ENCODE results near the gene GABPB2. TPM values are rescaled to one million over a fixed set of nuclear protein-coding genes. Genes with fewer than 3 reads are reported as not detected.
A peak's percentile ranks its signal among the peaks of the same experiment; 100 is the strongest.

Gene GABPB2
- 10 to 100 TPM in 1 of 2 donors, 1 to 10 TPM in 1; 5.8 to 11.7 TPM for total RNA-seq

GRCh38 chr1:151070474-151071276 lies at the start of gene GABPB2:
Gene GABPB2, plus strand, starts transcription at chr1:151070761. Its CDS starts 17,429 bp downstream, at chr1:151088190.
- ATAC-seq (replicated peaks) = peak; percentile 91
- Mint-ChIP-seq H3K27me3 (no peaks in the 10 kb centered on the region), H3K36me3 (ENCODE audit: low read depth) (peaks cover 20% of the 10 kb centered on the region), H3K4me1 (no peaks in the 10 kb centered on the region), H3K4me3 (peak within 1 kb of the TSS; percentile 98), H3K27ac (peak within 1 kb of the TSS; percentile 100), H3K9me3 (no peaks in the 10 kb centered on the region)

GRCh38 chr1:151024540-151025146 lies 45.9 kb upstream of the GABPB2 start:
- peak; percentile 98 for ATAC-seq (replicated peaks)
- H3K36me3 Mint-ChIP-seq (ENCODE audit: low read depth) = peaks cover 65% of the 10 kb centered on the region
- H3K4me1 Mint-ChIP-seq = peaks cover 4% of the 10 kb centered on the region
- H3K4me3 Mint-ChIP-seq = no peak overlapping the region
- H3K9me3 Mint-ChIP-seq = no peaks in the 10 kb centered on the region
- H3K27me3 Mint-ChIP-seq = no peaks in the 10 kb centered on the region
- no peak overlapping the region for H3K27ac Mint-ChIP-seq

- no peak for ATAC-seq (replicated peaks)
Observed at GRCh38 chr1:151026460-151026859, 44.1 kb upstream of the GABPB2 start.

GRCh38 chr1:151032164-151032563 lies 38.4 kb upstream of the GABPB2 start:
- Mint-ChIP-seq H3K4me3 (no peak overlapping the region), H3K27me3 (no peaks in the 10 kb centered on the region), H3K27ac (no peak overlapping the region), H3K36me3 (ENCODE audit: low read depth) (peaks cover 68% of the 10 kb centered on the region), H3K4me1 (peaks cover 1% of the 10 kb centered on the region), H3K9me3 (no peaks in the 10 kb centered on the region)
- no peak for ATAC-seq (replicated peaks)

More at GRCh38 chr1:151026460-151026859, 44.1 kb upstream of the GABPB2 start:
- peaks cover 4% of the 10 kb centered on the region for H3K4me1 Mint-ChIP-seq
- no peaks in the 10 kb centered on the region for H3K9me3 Mint-ChIP-seq
- H3K4me3 Mint-ChIP-seq = no peak overlapping the region
- H3K27ac Mint-ChIP-seq = no peak overlapping the region
- peaks cover 81% of the 10 kb centered on the region for H3K36me3 Mint-ChIP-seq (ENCODE audit: low read depth)
- H3K27me3 Mint-ChIP-seq = no peaks in the 10 kb centered on the region

GRCh38 chr1:151035167-151035566 lies 35.4 kb upstream of the GABPB2 start:
- H3K4me3 Mint-ChIP-seq = no peak overlapping the region
- no peaks in the 10 kb centered on the region for H3K9me3 Mint-ChIP-seq
- peak overlapping the region; percentile 7 for H3K27ac Mint-ChIP-seq
- ATAC-seq (replicated peaks) = no peak
- H3K27me3 Mint-ChIP-seq = no peaks in the 10 kb centered on the region
- peaks cover 39% of the 10 kb centered on the region for H3K36me3 Mint-ChIP-seq (ENCODE audit: low read depth)
- peaks cover 4% of the 10 kb centered on the region for H3K4me1 Mint-ChIP-seq

GRCh38 chr1:151036356-151036755 lies 34.2 kb upstream of the GABPB2 start, which contains the start of gene BNIPL:
Gene BNIPL, plus strand, starts transcription at chr1:151036586. Its CDS starts 140 bp downstream, at chr1:151036726.
- Mint-ChIP-seq H3K36me3 (ENCODE audit: low read depth) (peaks cover 27% of the 10 kb centered on the region), H3K27me3 (no peaks in the 10 kb centered on the region), H3K9me3 (no peaks in the 10 kb centered on the region), H3K4me3 (no peak within 1 kb of the TSS), H3K27ac (peak within 1 kb of the TSS; percentile 7), H3K4me1 (peaks cover 4% of the 10 kb centered on the region)
- ATAC-seq (replicated peaks) = no peak

GRCh38 chr1:151037032-151037431 lies 33.5 kb upstream of the GABPB2 start:
- H3K36me3 Mint-ChIP-seq (ENCODE audit: low read depth) = peaks cover 24% of the 10 kb centered on the region
- ATAC-seq (replicated peaks) = no peak
- H3K4me3 Mint-ChIP-seq = no peak overlapping the region
- H3K9me3 Mint-ChIP-seq = no peaks in the 10 kb centered on the region
- no peaks in the 10 kb centered on the region for H3K27me3 Mint-ChIP-seq
- H3K4me1 Mint-ChIP-seq = peaks cover 4% of the 10 kb centered on the region
- H3K27ac Mint-ChIP-seq = no peak overlapping the region

- ATAC-seq (replicated peaks) = no peak
- Mint-ChIP-seq H3K27me3 (no peaks in the 10 kb centered on the region), H3K27ac (no peak overlapping the region), H3K36me3 (ENCODE audit: low read depth) (peaks cover 12% of the 10 kb centered on the region), H3K4me3 (no peak overlapping the region), H3K9me3 (no peaks in the 10 kb centered on the region), H3K4me1 (peaks cover 10% of the 10 kb centered on the region)
Observed at GRCh38 chr1:151039521-151039920, 31.0 kb upstream of the GABPB2 start.

GRCh38 chr1:151043163-151043562 lies 27.4 kb upstream of the GABPB2 start:
- H3K4me1 Mint-ChIP-seq = peaks cover 15% of the 10 kb centered on the region
- H3K27ac Mint-ChIP-seq = peak overlapping the region; percentile 12
- H3K9me3 Mint-ChIP-seq = no peaks in the 10 kb centered on the region
- H3K27me3 Mint-ChIP-seq = no peaks in the 10 kb centered on the region
- ATAC-seq (replicated peaks) = peak; percentile 47
- no peak overlapping the region for H3K4me3 Mint-ChIP-seq
- H3K36me3 Mint-ChIP-seq (ENCODE audit: low read depth) = no peaks in the 10 kb centered on the region

GRCh38 chr1:151047591-151047924 lies 23.0 kb upstream of the GABPB2 start, which contains the start of gene C1orf56:
Gene C1orf56, plus strand, starts transcription at chr1:151047751. Its CDS starts 97 bp downstream, at chr1:151047848.
- H3K27me3 Mint-ChIP-seq = no peaks in the 10 kb centered on the region
- H3K9me3 Mint-ChIP-seq = no peaks in the 10 kb centered on the region
- peak; percentile 79 for ATAC-seq (replicated peaks)
- peaks cover 15% of the 10 kb centered on the region for H3K4me1 Mint-ChIP-seq
- peak within 1 kb of the TSS; percentile 89 for H3K4me3 Mint-ChIP-seq
- H3K36me3 Mint-ChIP-seq (ENCODE audit: low read depth) = peaks cover 29% of the 10 kb centered on the region
- H3K27ac Mint-ChIP-seq = peak within 1 kb of the TSS; percentile 84

GRCh38 chr1:151047925-151048644 lies 22.5 kb upstream of the GABPB2 start:
- H3K36me3 Mint-ChIP-seq (ENCODE audit: low read depth) = peaks cover 34% of the 10 kb centered on the region
- H3K4me1 Mint-ChIP-seq = peaks cover 10% of the 10 kb centered on the region
- peak overlapping the region; percentile 89 for H3K4me3 Mint-ChIP-seq
- H3K9me3 Mint-ChIP-seq = no peaks in the 10 kb centered on the region
- no peaks in the 10 kb centered on the region for H3K27me3 Mint-ChIP-seq
- peak; percentile 71 for ATAC-seq (replicated peaks)
- peak overlapping the region; percentile 84 for H3K27ac Mint-ChIP-seq

GRCh38 chr1:151048645-151049032 lies 21.9 kb upstream of the GABPB2 start:
- Mint-ChIP-seq H3K9me3 (no peaks in the 10 kb centered on the region), H3K27me3 (no peaks in the 10 kb centered on the region), H3K36me3 (ENCODE audit: low read depth) (peaks cover 40% of the 10 kb centered on the region), H3K4me1 (peaks cover 8% of the 10 kb centered on the region), H3K4me3 (peak overlapping the region; percentile 89), H3K27ac (peak overlapping the region; percentile 84)
- ATAC-seq (replicated peaks) = no peak

- H3K27ac Mint-ChIP-seq = peak overlapping the region; percentile 9
- H3K27me3 Mint-ChIP-seq = no peaks in the 10 kb centered on the region
- peak overlapping the region; percentile 89 for H3K4me3 Mint-ChIP-seq
- ATAC-seq (replicated peaks) = no peak
- peaks cover 8% of the 10 kb centered on the region for H3K4me1 Mint-ChIP-seq
- no peaks in the 10 kb centered on the region for H3K9me3 Mint-ChIP-seq
- H3K36me3 Mint-ChIP-seq (ENCODE audit: low read depth) = peaks cover 48% of the 10 kb centered on the region
Observed at GRCh38 chr1:151049458-151049857, 21.1 kb upstream of the GABPB2 start.

- Mint-ChIP-seq H3K4me3 (no peak overlapping the region), H3K9me3 (no peaks in the 10 kb centered on the region), H3K36me3 (ENCODE audit: low read depth) (peaks cover 55% of the 10 kb centered on the region), H3K27ac (peak overlapping the region; percentile 9), H3K27me3 (no peaks in the 10 kb centered on the region), H3K4me1 (peaks cover 14% of the 10 kb centered on the region)
- ATAC-seq (replicated peaks) = no peak
Observed at GRCh38 chr1:151050051-151050688, 20.4 kb upstream of the GABPB2 start.
